Right forelimb (tissue), 1 donor: ENCODE measurements around the gene BEST3.
"Not testable (repeated sequence)": the region's sequence is repeated elsewhere in the genome, so short reads cannot be mapped to it uniquely, and the experiment has no call there.

Source experiments
- DNase-seq: peaks from one replicate; pipeline ENCODE4 v3.0.0-alpha.2; 2018

The BEST3 gene

DNA sequence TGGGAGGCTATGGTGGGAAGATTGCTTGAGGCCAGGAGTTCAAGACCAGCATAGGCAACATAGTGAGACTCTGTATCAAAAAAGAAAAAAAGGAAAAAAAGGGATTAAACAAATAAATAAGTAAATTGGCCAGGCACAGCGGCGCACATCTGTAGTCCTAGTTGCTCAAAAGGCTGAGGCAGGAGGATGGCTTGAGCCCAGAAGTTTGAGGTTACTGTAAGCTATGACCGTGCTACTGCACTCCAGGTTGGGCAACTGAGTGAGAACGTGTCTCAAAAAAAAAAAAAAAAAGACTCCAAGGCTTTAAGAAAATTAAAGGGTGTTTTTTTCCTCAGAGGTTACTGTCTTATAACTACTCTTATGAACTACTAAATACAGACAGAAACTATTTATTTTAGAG is 11.7 kb downstream of the BEST3 start:
- DNase-seq, result no peak

- DNase-seq, result no peak
Measured at GRCh38 chr12:69686731-69687130, 12.4 kb downstream of the BEST3 start.

DNA sequence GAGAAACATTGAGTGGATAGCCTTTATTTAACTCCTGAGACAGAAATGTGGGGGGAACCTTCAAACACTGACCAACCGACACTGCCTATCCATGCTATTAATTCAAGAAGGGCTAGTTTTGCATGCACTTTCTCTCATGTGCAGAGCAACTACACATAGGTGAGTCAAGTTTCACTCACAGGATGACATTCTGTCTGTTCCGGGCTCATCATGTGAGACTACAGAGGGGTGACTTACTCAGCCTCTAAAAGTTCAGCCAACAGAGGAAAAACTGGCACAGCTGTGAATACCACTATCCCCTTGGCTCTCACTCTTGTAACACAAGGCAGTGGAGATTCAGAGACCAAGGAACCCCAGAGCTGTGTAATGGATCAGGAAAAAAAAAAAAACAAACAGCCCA is 13.3 kb downstream of the BEST3 start:
- DNase-seq, result no peak

DNA sequence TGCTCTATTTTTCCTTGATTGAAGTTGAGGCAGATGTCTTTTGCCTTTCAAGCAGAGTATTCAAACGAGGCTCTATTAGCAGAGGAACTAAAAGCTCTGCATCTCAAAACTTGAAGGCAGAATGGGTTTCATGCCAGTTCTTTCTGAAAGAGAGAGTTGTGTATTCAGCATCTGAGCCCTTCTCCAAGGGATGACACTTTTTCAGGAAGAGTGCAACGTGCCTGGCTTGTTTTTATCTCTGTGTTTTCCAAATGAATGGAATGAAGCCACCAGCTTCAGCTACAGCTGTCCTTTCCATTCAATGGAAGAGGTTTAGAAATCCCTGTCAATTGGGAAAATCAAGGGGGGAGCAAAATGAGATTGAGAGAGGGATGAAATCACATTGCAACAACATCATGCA is 14.6 kb downstream of the BEST3 start:
- no peak for DNase-seq

GRCh38 chr12:69682110-69682755 is 16.9 kb downstream of the BEST3 start:
- no peak for DNase-seq

DNA sequence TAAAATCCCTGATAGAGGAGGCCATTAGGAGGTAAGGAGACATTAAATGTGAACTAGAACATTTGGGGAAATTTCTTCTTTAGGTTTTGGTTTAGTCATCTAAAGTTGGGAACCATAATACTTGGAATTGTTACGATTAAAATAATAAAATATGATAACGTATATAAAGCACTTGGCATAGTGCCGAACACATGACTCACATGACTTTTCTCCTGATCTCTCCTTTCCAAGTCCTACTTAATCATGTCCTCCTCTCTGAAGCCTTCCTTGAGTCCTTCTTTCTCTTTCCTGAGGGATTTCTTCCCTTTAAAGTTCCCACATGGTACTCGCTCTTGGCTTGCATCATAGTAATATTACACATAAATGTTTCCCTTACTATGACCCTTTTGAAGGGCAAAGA is 20.0 kb downstream of the BEST3 start:
- DNase-seq, result no peak

DNA sequence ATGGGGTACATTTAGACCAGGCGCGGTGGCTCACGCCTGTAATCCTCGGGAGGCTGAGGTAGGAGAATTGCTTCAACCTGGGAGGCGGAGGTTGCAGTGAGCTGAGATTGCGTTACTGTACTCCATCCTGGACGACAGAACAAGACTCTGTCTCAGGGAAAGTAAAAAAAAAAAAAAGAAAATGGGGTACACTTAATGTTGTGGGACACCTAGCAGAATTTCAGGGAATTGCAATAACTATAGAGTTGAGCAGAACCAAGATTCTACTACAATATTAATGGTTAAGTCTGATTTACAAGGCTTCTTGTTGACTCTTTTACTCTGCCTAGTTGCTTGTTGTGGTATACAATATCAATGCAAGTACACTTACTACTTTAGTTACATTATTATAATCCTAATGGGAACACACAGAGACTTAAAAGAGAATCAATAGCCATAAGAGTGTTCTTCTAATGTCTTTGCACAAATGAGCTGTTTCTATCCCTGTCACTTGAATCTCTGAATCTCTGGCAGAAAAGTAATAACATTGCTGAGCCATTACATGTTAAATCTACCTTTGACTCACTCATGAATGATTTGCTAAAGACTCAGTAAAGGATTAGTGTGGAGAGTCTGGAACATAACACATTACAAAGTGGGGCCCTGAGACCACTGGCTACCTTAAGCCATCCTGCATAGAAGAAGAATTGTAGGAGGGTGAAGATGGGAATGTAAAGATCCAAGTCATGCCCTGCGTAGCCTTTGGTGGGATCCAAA is 22.7 kb downstream of the BEST3 start:
- no peak for DNase-seq

DNA sequence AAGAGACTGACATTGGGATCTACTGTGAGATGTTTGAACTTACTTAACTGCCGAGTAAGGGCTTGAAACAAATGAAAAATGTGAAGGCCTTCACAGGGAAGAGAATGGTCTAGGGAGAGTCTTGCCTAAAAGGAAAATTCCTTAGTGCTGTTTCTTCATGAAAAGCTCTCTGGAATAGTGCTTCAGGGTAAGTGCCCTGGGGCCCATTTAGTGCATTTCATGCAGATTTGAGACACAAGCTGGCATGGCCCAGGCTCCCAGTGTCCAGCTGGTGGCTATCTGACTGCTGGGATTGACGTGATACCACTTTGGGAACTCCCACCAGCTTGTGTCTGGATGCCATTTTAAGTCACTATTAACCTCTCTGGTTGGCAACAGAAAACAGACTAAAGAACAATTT is 26.9 kb downstream of the BEST3 start:
- no peak for DNase-seq

DNA sequence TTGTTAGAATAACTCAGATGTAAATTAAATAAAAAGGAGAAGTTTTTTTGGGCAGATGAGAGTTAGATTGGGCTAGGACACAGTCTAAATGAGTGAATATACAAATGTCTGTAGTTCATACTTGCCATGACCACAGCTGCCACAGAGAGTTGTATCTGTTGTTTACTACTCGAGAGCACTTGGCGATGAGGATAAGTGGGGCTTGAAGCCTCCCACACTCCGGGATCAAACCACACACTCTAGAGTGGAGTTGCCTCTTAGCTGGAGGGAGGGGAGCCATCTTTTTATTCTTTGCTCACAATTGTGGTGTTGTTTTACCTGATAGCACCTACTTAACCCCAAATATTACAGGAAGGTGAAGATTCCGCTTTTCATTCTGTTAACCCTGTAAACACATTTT is 27.5 kb downstream of the BEST3 start:
- no peak for DNase-seq

DNA sequence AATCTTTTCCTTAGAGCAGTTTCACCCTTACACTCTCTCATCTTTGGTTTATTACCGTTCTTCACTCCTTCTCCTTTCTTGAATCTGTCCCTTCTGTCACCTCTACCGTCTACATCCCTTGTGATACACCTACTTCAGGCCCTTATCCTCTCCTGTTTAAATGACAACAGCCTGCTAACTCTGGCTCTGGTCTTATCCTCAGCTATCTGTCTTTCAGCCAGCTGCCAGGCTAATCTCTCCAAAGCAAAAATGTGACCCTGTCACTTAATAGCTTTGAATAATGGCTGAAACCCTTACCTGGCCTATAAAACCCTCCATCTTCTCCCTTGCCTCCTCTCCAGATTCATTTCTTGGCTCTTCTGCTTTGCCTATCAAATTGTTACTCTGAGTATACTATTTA is 32.3 kb downstream of the BEST3 start:
- no peak for DNase-seq

GRCh38 chr12:69664930-69665377 is 34.1 kb downstream of the BEST3 start:
- not testable (repeated sequence) for DNase-seq

DNA sequence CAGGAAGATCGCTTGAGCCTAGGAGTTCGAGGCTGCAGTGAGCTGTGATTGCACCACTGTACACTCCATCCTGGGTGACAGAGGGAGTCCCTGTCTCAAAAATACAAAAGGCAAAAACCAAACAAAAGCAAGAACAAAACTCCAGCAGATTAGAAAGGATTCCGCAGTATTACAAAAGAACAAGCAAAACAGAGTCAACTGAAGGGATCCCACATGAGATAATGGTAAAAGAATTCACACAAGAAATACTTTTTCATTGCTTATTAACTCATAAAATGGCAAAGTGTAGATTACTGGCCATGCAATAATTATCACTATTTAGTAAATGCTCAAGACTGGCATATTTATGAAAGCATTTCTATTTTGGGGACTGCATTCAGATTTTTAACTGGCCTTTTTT is 35.4 kb downstream of the BEST3 start:
- no peak for DNase-seq

DNA sequence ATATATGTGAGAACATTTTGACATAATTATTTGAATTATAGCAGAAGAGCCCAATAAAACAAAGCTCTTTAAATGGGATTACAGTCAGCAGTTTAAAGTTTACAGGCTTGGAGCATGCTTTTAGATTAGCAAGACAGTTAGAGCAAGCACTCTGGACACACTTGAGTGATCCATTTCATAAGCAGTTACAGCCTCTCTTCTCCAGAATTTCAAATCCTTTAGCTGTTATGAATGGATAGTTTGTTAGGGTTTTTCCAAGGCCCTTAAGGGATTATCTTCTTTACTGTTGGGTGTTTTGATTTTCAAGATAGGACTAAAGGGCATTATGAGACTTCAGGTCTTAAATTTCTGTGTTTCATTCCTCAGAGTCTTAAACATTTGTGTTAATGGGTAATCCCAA is 36.3 kb downstream of the BEST3 start:
- no peak for DNase-seq

DNA sequence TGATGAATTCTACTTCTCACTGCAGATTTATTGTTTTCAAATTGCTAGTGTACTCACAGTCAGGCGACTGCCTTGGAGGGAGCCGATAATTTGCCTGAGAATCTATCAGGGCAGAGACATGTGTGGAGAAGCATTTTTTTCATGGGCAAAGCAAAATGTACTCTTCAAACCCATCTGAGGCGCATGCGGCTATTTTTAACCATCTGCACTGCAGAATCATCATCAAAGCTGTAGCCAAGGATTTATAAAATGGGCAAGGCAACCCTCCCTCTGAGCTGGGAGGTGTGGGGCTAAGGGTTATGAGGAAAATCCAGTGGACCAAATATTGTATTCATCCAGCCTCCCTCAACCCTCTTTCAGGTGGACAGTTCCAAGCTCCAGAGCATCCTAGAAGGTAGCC is 37.7 kb downstream of the BEST3 start:
- no peak for DNase-seq

DNA sequence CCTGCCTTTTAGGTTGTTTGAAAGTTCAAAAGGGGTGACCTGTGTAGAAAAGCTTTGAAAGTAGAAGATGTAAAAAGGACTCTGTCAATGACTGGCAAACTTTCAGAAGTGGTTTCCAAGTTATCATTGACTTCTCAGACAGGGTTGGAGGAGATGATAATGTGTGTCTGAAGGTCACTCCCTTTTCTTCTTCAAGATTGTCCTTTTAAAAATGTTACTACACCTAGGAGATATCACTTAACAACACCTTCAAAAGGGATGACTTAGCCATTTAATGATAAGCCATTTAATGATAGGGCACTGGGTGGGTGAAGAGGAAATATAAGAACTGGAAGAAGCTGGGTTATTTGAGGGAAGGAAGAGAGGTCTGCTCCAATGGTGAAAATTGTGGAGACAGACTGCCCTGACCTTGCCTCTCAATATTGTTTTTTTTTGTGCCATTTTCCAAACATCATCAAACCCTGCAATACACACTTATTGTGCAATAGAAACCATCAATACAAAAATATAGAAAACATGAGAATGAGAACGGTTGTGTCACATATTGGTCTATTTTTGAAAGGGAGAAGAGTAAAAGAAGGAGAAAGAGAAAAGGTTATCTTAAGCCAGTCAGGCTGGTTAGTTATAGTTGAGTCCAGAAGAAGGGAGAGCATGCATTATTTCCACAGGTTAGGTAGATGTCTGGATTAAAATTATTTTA is 38.8 kb downstream of the BEST3 start:
- no peak for DNase-seq

GRCh38 chr12:69658203-69658602 is 40.9 kb downstream of the BEST3 start:
- no peak for DNase-seq

GRCh38 chr12:69657376-69658137 is 41.5 kb downstream of the BEST3 start:
- DNase-seq, result no peak

DNA sequence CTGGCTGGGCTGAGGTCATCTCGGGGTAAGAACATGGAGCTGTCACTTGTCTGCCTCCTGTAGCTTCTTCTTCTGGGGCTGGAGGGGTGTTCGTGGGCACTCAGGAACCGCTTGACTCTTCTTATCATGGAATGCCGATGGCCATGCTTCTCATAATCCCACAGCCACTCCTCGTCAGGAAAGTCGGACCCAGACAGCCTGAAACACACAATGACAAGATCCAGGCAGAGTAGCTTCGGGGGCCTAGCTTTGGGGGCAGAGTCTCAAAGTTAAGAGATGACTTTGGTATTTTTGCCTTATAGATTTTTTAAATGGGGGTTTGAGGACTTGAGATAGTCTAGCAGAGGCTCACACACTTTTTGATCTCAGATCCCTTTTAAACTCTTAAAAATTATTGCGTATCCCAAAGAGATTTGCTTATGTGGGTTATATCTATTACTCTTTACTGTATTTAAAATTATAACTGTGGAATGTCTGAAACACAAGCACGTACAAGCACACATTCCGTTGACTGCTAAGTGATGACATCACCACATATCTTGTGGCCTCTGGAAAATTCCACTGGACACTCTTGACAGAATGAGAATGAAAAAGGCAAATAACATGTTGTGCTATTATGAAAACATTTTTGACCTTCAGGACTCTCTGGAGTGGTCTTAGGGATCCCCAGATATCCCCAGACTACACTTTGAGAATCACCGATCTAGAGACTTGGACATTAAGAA is 43.3 kb downstream of the BEST3 start:
- no peak for DNase-seq

GRCh38 chr12:69653703-69654102 is 45.4 kb downstream of the BEST3 start:
- DNase-seq, result no peak

DNA sequence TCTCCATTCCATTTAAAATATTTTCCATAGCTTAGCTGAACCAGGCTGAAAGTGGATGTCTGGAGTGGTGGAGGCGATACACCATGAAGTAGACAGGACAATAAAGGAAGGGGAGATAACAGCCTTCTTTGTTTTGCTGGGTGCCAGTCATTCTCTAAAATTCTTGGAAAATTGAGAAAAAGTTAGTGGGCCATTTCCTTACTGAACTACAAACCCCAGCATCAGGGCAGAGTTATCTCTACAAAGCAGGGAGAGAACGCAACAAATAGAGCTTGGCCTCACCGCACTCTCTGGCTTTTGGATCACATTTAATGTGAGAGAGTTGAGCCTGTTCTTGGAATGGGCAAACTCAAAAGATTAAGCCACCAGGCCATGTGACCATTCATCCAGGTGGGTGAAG is 47.2 kb downstream of the BEST3 start:
- DNase-seq, result no peak

GRCh38 chr12:69649529-69649928 is 49.6 kb downstream of the BEST3 start:
- DNase-seq, result no peak

DNA sequence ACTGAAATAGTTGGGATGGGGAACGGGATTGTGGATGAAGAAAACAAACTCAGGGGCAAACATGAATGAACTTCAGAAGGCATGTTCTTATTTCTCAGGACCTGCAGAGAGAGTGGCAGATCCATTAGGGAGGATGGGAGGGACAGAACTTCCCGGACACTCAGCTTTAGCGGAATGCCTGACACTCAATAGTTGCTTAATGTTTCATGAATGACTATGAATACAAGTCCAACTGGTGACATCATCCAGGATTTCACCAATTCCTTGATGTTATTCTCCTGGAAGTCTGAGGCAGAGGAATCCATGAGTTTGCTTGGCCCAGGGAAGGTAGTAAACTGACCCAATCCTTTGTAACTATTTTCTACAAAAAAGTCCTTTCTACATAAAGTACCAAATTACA is 50.6 kb downstream of the BEST3 start:
- no peak for DNase-seq

DNA sequence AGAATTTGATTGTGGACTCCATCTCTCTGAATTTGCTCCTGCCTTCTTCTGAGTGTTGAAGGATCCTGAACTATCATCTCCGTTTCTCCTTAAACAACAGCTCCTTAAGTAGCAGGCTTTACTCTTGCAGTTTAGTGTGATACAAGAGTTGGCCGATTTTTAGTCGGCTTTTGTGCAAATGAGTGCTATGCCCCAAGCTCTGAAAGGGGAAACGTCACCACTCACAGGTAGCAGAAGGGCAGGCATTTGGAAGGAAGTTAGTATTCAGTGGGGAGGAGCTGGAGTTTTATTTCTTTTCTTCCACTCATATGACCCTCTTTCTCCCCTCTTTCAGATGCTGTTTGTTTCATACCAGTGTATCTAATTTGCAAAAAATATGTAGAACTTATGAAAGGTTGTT is 51.9 kb downstream of the BEST3 start:
- no peak for DNase-seq
